Measurements from ENCODE around the gene CDH13. TPM values are rescaled to one million over a fixed set of nuclear protein-coding genes. Genes with fewer than 3 reads are reported as not detected.

The CDH13 gene
- total and polyA plus RNA-seq, 2 experiments from 2014 or later: 1.6 to 4.4 TPM

- no peak overlapping the region for H3K4me2 ChIP-seq
- no peaks in the 10 kb centered on the region for H3F3A ChIP-seq (replicated peaks; ENCODE audit: low read depth)
- H3K9me2 ChIP-seq (ENCODE audit: insufficient read depth): peaks cover 3% of the 10 kb centered on the region; the same call in 1 of the 2 replicates
- TF ChIP-seq NANOG (IDR thresholded peaks at IDR 0.05; ENCODE audit: borderline replicate concordance): no peak
- no peak for TF ChIP-seq POLR2AphosphoS5 (IDR thresholded peaks at IDR 0.05; ENCODE audit: low read depth)
- no peak for TF ChIP-seq REST (IDR thresholded peaks at IDR 0.05; ENCODE audit: unreplicated experiment)
- TF ChIP-seq ZNF331 (CRISPR knock-in tag; IDR thresholded peaks at IDR 0.05; ENCODE audit: low read depth): no peak
- no peak for TF ChIP-seq EZH2 (IDR thresholded peaks at IDR 0.05; ENCODE audit: low read depth, unreplicated experiment)
- TF ChIP-seq JUNB (IDR thresholded peaks at IDR 0.05; ENCODE audit: unreplicated experiment): no peak
- TF ChIP-seq ETS1 (IDR thresholded peaks at IDR 0.05): no peak
- TF ChIP-seq ZNF114 (CRISPR knock-in tag; IDR thresholded peaks at IDR 0.05): no peak
- TF ChIP-seq STAT1 (IDR thresholded peaks at IDR 0.05; ENCODE audit: unreplicated experiment): no peak
- TF ChIP-seq ZNF462 (CRISPR knock-in tag; IDR thresholded peaks at IDR 0.05): no peak
- TF ChIP-seq CREB1 (CRISPR knock-in tag; IDR thresholded peaks at IDR 0.05; ENCODE audit: low read depth): no peak
- TF ChIP-seq EZH2phosphoT487 (IDR thresholded peaks at IDR 0.05; ENCODE audit: unreplicated experiment): no peak
- no peak for TF ChIP-seq CTCF (conservative IDR thresholded peaks at IDR 0.05; ENCODE audit: low read depth in 2 of 2)
- Mint-ChIP-seq H3K36me3 (ENCODE audit: low read depth) (no peaks in the 10 kb centered on the region; the same call in 2 of the 3 replicates), H3K4me1 (peaks cover 12% of the 10 kb centered on the region), H3K27ac (no peak overlapping the region), H3K4me3 (no peak overlapping the region), H3K27me3 (ENCODE audit: insufficient read depth, low read depth, poor library complexity) (peaks cover 3% of the 10 kb centered on the region), H3K9me3 (no peaks in the 10 kb centered on the region; the same call in 2 of the 3 replicates)
- H3K36me3 ChIP-seq (ENCODE audit: insufficient read depth): no peaks in the 10 kb centered on the region
- H3K79me2 ChIP-seq (replicated peaks; ENCODE audit: insufficient read depth): no peaks in the 10 kb centered on the region
- DNase-seq (ENCODE audit: low spot score): no peak
- H3K4me1 ChIP-seq (ENCODE audit: insufficient read depth): peaks cover 8% of the 10 kb centered on the region
- no peaks in the 10 kb centered on the region for H4K20me1 ChIP-seq (replicated peaks; ENCODE audit: insufficient read depth)
- no peak overlapping the region for H3K27ac ChIP-seq (ENCODE audit: low read depth)
- H3K4me3 ChIP-seq: no peak overlapping the region
- no peaks in the 10 kb centered on the region for H3K27me3 ChIP-seq (ENCODE audit: insufficient read depth)
- no peak overlapping the region for H2AFZ ChIP-seq
- no peak for ATAC-seq
Measured at GRCh38 chr16:82761858-82762257, 135.1 kb downstream of the CDH13 start.

Measured in GM23338 (cell line).